Measurements from ENCODE around the gene PTPRD. TPM values are rescaled to one million over a fixed set of nuclear protein-coding genes. Genes with fewer than 3 reads are reported as not detected.

PTPRD gene
- total RNA-seq, 2 donors from 2014 or later: 19.6 to 101 TPM

- ATAC-seq (ENCODE audit: insufficient number of reproducible peaks, low FRiP score, low read depth) (no peak), DNase-seq (ENCODE audit: low spot score) (no peak)
- no peaks in the 10 kb centered on the region for H3K36me3 ChIP-seq
- TF ChIP-seq, protein P1, sequence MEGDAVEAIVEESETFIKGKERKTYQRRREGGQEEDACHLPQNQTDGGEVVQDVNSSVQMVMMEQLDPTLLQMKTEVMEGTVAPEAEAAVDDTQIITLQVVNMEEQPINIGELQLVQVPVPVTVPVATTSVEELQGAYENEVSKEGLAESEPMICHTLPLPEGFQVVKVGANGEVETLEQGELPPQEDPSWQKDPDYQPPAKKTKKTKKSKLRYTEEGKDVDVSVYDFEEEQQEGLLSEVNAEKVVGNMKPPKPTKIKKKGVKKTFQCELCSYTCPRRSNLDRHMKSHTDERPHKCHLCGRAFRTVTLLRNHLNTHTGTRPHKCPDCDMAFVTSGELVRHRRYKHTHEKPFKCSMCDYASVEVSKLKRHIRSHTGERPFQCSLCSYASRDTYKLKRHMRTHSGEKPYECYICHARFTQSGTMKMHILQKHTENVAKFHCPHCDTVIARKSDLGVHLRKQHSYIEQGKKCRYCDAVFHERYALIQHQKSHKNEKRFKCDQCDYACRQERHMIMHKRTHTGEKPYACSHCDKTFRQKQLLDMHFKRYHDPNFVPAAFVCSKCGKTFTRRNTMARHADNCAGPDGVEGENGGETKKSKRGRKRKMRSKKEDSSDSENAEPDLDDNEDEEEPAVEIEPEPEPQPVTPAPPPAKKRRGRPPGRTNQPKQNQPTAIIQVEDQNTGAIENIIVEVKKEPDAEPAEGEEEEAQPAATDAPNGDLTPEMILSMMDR (IDR thresholded peaks at IDR 0.05): no peak
- H3K27me3 ChIP-seq (replicated peaks; ENCODE audit: insufficient read depth): no peaks in the 10 kb centered on the region
- peaks cover 2 to 9% of the 10 kb centered on the region in 2 donors for H3K4me1 ChIP-seq (ENCODE audit: control insufficient read depth in 1 of 2, low read depth in 2 of 2)
- no peak overlapping the region for H3K27ac ChIP-seq
- H3K4me3 ChIP-seq: no peak overlapping the region
- no peaks in the 10 kb centered on the region for H3K9me3 ChIP-seq
Observed at GRCh38 chr9:8800196-8800595, 1812.6 kb downstream of the PTPRD start.

GRCh38 chr9:8799615-8800014 is 1813.2 kb downstream of the PTPRD start:
- no peak overlapping the region for H3K4me3 ChIP-seq
- H3K4me1 ChIP-seq (ENCODE audit: control insufficient read depth in 1 of 2, low read depth in 2 of 2): peaks cover 2 to 9% of the 10 kb centered on the region in 2 donors
- no peak for DNase-seq (ENCODE audit: low spot score)
- no peaks in the 10 kb centered on the region for H3K27me3 ChIP-seq (replicated peaks; ENCODE audit: insufficient read depth)
- H3K27ac ChIP-seq: no peak overlapping the region
- TF ChIP-seq, protein P1 (IDR thresholded peaks at IDR 0.05): no peak
- no peaks in the 10 kb centered on the region for H3K36me3 ChIP-seq
- no peak for ATAC-seq (ENCODE audit: insufficient number of reproducible peaks, low FRiP score, low read depth)
- H3K9me3 ChIP-seq: no peaks in the 10 kb centered on the region

DNA sequence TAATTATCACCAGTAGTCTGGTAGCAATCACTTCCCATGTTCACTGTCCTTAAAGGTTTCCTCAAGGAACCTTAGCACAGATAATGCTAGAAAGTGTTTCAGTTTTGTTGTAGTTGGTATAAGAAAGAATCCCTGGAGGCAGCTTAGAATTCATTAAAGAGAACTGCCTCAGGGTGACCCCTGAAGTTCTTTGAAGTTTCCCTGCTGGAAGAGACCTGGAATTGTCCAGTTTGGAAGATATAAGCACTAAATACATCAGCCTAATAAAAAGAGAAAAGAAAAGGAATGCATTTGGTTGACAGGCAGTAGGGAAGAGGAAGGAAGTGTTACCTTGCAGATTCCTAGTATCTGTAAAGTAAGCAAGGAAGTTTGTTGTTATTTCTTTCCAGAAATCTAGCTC is 1813.6 kb downstream of the PTPRD start:
- no peaks in the 10 kb centered on the region for H3K9me3 ChIP-seq
- no peak for ATAC-seq (ENCODE audit: insufficient number of reproducible peaks, low FRiP score, low read depth)
- no peak for DNase-seq (ENCODE audit: low spot score)
- H3K27me3 ChIP-seq (replicated peaks; ENCODE audit: insufficient read depth): no peaks in the 10 kb centered on the region
- TF ChIP-seq, protein P1 (IDR thresholded peaks at IDR 0.05): no peak
- H3K4me3 ChIP-seq: no peak overlapping the region
- H3K27ac ChIP-seq: no peak overlapping the region
- peaks cover 2 to 9% of the 10 kb centered on the region in 2 donors for H3K4me1 ChIP-seq (ENCODE audit: control insufficient read depth in 1 of 2, low read depth in 2 of 2)
- no peaks in the 10 kb centered on the region for H3K36me3 ChIP-seq

- DNase-seq (ENCODE audit: low spot score) (no peak), ATAC-seq (ENCODE audit: insufficient number of reproducible peaks, low FRiP score, low read depth) (no peak)
- Histone ChIP-seq H3K36me3 (no peaks in the 10 kb centered on the region), H3K27ac (peak overlapping the region; percentile 54 to 69), H3K27me3 (replicated peaks; ENCODE audit: insufficient read depth) (no peaks in the 10 kb centered on the region), H3K9me3 (no peaks in the 10 kb centered on the region), H3K4me3 (peak overlapping the region; percentile 61), H3K4me1 (ENCODE audit: control insufficient read depth in 1 of 2, low read depth in 2 of 2) (peaks cover 3 to 71% of the 10 kb centered on the region in 2 donors)
- TF ChIP-seq, protein P1 (IDR thresholded peaks at IDR 0.05): no peak
Observed at GRCh38 chr9:8784838-8785237, 1828.0 kb downstream of the PTPRD start.

- H3K9me3 ChIP-seq: no peaks in the 10 kb centered on the region
- H3K4me1 ChIP-seq (ENCODE audit: control insufficient read depth in 1 of 2, low read depth in 2 of 2): peaks cover 3 to 76% of the 10 kb centered on the region in 2 donors
- H3K36me3 ChIP-seq: no peaks in the 10 kb centered on the region
- no peaks in the 10 kb centered on the region for H3K27me3 ChIP-seq (replicated peaks; ENCODE audit: insufficient read depth)
- TF ChIP-seq, protein P1 (IDR thresholded peaks at IDR 0.05): no peak
- peak overlapping the region; percentile 54 to 69 for H3K27ac ChIP-seq
- ATAC-seq (ENCODE audit: insufficient number of reproducible peaks, low FRiP score, low read depth) (peak; percentile 64), DNase-seq (ENCODE audit: low spot score) (no peak)
- H3K4me3 ChIP-seq: peak overlapping the region; percentile 61
Observed at GRCh38 chr9:8783941-8784340, 1828.9 kb downstream of the PTPRD start.
